OCI-LY1 (cell line): ENCODE results near the gene ZNF410.

Source experiments
- CTCF ChIP-seq: fragments of 200-600 bp; sonication (generic), shearing (Covaris generic); IDR thresholded peaks from 2 replicates; pipeline ENCODE4 v1.5.1; 2017; ENCODE audit warnings: mild to moderate bottlenecking, antibody characterized with exemption, low read length, moderate library complexity, mixed read lengths
- EZH2 ChIP-seq: fragments of 200-600 bp; sonication (generic), shearing (Covaris generic); IDR thresholded peaks from 2 replicates; pipeline ENCODE4 v1.8.0; 2017; ENCODE audit warnings: borderline replicate concordance, mixed run types, mild to moderate bottlenecking, antibody characterized with exemption, low read length, moderate library complexity, mixed read lengths

- TF ChIP-seq CTCF (no peak), EZH2 (no peak)
Measured at GRCh38 chr14:73862480-73862879, 24.2 kb upstream of the ZNF410 start.
